ENCODE results near the gene FREY1. TPM values are rescaled to one million over a fixed set of nuclear protein-coding genes. Genes with fewer than 3 reads are reported as not detected.

The FREY1 gene
- total and polyA plus RNA-seq, 2 of the 8 experiments (the other 6 are each of a cell fraction or from before 2014, with no cell fraction given), result 0.32 to 1.1 TPM

GRCh38 chr11:45906965-45907611, at the start of gene FREY1 (continued):
- TF ChIP-seq SUZ12 (IDR thresholded peaks at IDR 0.05; ENCODE audit: low read length) (no peak), PHF8 (conservative IDR thresholded peaks at IDR 0.05; ENCODE audit: low read depth, low read length) (no peak)
